GM11168 (cell line): Measurements from ENCODE around the gene UBAC2.
"Not testable (repeated sequence)": the region's sequence is repeated elsewhere in the genome, so short reads cannot be mapped to it uniquely, and the experiment has no call there.

Experiments used
- in situ Hi-C: fragments of 300-500 bp; cut with MboI; formaldehyde crosslinking; loops from one replicate; pipeline ENCODE4 v1.12.0; 2022; ENCODE audit warnings: low sequenced_read_pairs; ENCODE audit not compliant: unreplicated experiment

The UBAC2 gene

DNA sequence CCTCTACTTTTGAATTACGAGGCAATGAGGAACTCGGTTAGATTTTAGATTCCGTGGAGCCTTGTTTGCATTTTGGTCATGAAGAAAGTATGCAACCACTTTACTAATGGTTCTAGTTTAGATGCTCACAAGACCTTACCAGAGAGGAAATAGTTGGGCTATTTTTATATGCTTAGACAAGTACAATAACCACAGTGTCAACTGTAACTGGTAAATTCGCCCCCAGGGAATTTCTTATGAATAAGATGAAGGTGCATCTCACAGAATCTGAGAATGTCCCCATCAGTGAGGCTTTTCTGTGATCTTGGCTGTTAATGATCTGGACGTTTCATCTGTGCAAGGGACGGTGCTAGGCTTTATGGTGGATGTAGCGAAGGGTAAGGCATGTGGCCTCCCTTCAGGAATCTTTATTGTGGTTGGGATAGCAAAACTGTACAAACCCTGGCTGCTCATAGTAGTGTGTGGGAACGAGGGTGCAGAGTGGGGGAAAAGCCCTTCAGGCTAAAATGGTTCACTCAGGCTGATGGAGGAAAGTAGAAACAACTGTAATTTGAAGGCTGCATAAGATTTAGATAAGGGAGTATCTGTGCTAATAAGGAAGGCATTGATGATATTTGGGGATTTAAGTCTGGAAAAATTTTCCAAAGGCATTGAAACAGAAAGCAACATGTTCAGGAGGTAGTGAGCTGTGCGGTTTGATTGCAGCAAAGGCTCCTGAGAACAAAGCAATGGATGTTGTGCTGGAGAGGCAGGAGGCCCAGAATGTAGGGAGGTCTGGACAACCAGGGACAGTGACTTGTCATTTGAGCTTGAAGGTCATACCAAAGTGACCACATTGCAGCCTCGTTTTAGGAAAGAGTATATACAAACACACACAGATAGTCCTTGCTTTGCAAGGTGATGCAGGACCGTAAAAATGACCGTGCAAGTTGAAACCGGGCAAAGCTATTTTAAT is 28.4 kb downstream of the UBAC2 start:
- in situ Hi-C loops = no loop called here

DNA sequence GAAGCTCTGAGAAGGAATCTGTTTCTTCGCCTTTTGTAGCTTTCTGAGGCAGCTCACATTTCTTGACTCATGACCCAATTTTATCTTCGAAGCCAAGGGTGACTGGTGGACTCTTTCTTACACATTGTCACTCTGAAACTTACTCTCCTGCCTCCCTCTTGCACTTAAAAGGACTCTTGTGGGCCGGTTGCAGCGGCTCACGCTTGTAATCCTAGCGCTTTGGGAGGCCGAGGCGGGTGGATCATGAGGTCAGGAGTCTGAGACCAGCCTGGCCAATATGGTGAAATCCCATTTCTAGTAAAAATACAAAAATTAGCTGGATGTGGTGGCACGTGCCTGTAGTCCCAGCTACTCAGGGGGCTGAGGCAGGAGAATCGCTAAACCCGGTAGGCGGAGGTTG is 29.9 kb downstream of the UBAC2 start:
- in situ Hi-C loops = not testable (repeated sequence)

DNA sequence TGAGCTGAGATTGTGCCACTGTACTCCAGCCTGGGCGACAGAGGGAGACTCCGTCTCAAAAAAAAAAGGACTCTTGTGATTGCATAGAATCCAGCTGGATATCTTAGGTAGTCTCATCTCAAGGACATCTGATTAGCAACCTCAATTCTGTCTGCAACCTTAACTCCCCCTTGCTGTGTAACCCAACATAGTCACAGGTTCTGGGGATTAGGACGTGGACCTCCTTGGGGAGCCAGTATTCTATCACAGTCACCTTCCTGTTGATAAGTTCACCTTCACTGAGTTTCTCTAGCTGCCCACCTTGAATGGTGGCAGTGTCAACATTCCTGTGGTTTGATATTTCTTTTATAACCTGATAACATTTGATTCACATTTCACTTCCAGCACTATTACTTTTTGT is 30.3 kb downstream of the UBAC2 start:
- in situ Hi-C loops = no loop called here

- in situ Hi-C loops = no loop called here
Measured at GRCh38 chr13:99231721-99232120, 31.1 kb downstream of the UBAC2 start.

DNA sequence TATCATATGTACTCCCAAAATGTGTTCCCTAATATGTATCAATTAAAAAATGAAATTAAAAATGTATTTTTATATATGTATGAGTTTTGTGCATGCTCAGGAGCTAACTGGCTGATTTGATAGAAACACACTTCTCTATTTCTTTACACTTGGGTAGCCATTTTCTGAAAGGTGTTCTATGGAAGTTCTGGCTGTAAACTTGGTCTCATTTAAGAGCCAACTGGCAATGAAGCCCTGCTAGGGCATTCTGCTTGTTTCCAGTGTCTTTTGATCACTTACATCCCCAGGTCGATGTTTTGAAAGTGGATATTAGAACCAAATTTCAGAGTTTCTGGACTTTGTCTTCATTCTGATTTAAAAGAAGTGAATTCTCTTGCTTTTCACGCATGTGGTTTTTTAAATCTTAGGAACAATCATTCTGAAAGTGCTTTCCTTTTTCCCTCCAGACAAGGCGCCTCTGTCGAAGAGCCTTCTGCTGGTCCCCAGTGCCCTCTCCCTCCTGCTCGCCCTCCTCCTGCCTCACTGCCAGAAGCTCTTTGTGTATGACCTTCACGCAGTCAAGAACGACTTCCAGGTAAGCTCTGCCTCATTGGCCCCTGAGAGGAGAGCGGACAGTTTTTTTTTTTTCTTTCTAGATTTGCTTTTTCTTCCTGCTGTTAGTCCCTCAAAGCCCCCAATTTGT is 37.5 kb downstream of the UBAC2 start:
- in situ Hi-C loops = no loop called here

DNA sequence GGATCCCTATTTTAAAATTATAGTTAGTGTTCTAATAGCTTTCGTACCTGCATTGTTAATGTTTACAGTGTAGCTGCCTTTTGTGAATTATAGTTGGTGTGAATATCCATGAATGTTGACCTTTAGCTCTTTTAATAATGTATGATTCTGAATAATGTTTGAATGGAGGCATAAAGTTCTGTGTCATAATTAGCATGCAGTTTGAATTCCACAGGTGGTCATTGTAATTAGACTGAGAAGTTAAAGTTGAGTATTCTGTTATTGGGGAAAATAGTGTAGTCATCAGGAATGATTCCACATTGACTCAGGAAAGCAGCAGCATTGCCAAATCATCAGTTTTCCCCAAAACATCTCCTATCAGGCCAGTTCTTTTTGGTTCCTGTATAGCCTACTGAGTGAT is 45.4 kb downstream of the UBAC2 start:
- in situ Hi-C loops = no loop called here

DNA sequence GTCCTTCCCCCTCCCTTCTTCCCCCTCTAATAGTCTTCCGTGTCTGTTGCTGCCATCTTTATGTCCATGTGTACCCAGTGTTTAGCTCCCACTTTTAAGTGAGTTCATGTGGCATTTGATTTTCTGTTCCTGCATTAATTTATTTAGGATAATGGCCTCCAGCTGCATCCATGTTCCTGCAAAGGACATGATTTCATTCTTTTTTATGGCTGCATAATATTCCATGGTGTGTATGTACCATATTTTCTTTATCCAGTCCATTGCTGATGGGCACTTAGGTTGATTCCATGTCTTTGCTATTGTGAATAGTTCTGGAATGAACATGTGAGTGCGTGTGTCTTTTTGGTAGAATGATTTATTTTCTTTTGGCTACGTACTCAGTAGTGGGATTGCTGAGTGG is 48.5 kb downstream of the UBAC2 start:
- in situ Hi-C loops = not testable (repeated sequence)

GRCh38 chr13:99249606-99250005 is 49.0 kb downstream of the UBAC2 start:
- in situ Hi-C loops = loop anchor here (25.0 kb wide), 1 partner anchor 387 kb away; no protein-coding TSS in a partner anchor

DNA sequence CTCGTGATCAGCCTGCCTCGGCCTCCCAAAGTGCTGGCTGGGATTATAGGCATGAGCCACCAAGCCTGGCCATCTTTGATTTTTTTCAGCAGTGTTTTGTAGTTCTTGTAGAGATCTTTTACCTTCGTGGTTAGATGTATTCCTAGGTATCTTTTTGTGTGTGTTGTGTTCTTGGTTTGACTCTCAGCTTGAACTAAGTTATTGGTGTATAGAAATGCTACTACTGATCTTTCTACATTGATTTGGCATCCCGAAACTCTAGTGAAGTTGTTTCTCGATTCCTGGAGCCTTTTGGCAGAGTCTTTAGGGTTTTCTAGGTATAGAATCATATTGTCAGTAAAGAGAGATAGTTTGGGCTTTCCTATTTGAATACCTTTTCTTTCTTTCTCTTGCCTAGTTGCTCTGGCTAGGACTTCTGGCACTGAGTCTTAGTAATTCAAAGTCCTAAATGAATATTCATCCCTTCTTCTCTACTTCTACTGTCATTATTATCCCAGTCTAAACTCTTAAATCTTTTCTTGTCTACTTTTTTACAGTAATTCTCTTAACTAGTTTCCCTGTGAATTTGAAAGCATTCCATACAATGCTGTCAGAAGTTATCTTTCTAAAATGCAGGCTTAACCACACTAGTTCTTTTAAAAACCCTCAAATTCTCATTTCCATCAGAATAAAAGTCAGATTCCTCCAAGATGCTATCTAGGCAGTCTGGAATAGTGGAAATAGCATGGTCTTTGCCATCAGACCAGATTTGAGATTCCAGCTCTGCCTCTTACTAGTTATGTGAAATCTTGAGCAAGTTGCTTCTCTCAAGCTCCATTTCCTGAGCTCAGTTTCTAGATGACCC is 50.5 kb downstream of the UBAC2 start:
- in situ Hi-C loops = loop anchor here (25.0 kb wide), 1 partner anchor 389 kb away; no protein-coding TSS in a partner anchor

GRCh38 chr13:99251921-99252320 is 51.3 kb downstream of the UBAC2 start:
- in situ Hi-C loops = loop anchor here (25.0 kb wide), 1 partner anchor 390 kb away; no protein-coding TSS in a partner anchor

GRCh38 chr13:99254830-99255229 is 54.2 kb downstream of the UBAC2 start:
- in situ Hi-C loops = loop anchor here (25.0 kb wide), 1 partner anchor 393 kb away; no protein-coding TSS in a partner anchor

- in situ Hi-C loops = loop anchor here (25.0 kb wide), 1 partner anchor 393 kb away; no protein-coding TSS in a partner anchor
Measured at GRCh38 chr13:99255271-99255670, 54.6 kb downstream of the UBAC2 start.

GRCh38 chr13:99256283-99256682 is 55.6 kb downstream of the UBAC2 start:
- in situ Hi-C loops = loop anchor here (25.0 kb wide), 1 partner anchor 394 kb away; no protein-coding TSS in a partner anchor

DNA sequence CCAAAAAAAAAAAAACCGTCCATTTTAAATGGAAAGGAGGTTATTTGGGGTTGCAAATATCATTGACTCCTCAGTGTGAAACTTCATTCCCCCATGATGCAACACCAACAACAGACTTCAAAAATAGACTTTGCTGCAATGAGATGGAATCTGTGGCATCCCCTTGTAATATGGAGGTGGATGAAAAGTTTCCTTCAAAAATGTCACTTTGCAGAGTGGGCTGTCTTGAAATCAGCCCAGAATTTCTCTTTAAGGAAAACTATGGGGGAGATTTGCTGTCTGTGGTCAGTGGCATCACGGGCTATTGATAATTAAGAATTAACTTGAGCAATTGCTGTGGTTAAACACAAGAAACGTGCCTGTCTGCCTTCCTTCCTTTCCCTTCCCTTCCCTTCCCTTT is 56.1 kb downstream of the UBAC2 start:
- in situ Hi-C loops = loop anchor here (25.0 kb wide), 1 partner anchor 394 kb away; no protein-coding TSS in a partner anchor

DNA sequence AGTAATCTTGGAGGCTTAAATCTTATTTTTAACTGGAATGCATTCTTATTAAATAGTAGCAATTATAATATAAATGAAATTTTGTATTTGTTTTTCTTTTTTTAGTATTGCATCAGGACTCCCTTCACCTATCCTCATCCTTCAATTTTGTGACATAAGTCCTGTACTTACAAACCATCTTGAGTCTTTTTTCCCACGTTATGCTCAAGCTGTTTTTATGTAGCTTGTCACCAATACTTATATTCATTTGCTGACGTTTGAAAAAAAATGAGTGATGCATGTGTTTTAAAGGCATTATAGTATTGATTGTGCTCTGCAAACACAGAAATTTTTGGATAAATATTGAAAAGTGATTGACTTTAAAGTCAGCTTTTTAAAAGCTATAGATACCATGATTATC is 56.6 kb downstream of the UBAC2 start:
- in situ Hi-C loops = loop anchor here (25.0 kb wide), 1 partner anchor 395 kb away; no protein-coding TSS in a partner anchor

- in situ Hi-C loops = loop anchor here (25.0 kb wide), 1 partner anchor 396 kb away; no protein-coding TSS in a partner anchor
Measured at GRCh38 chr13:99258210-99258860, 57.7 kb downstream of the UBAC2 start, which contains the start of gene GPR18. TSS of gene GPR18 (minus strand) at chr13:99258379. CDS start at chr13:99255872, 2,507 bp downstream.

- in situ Hi-C loops = loop anchor here (25.0 kb wide), 1 partner anchor 397 kb away; no protein-coding TSS in a partner anchor
Measured at GRCh38 chr13:99258946-99259345, 58.3 kb downstream of the UBAC2 start.

GRCh38 chr13:99260216-99260615 is 59.6 kb downstream of the UBAC2 start:
- in situ Hi-C loops = loop anchor here (5.0 to 25.0 kb wide), 3 partner anchors 55 to 398 kb away; partner anchors contain the start of gene UBAC2

DNA sequence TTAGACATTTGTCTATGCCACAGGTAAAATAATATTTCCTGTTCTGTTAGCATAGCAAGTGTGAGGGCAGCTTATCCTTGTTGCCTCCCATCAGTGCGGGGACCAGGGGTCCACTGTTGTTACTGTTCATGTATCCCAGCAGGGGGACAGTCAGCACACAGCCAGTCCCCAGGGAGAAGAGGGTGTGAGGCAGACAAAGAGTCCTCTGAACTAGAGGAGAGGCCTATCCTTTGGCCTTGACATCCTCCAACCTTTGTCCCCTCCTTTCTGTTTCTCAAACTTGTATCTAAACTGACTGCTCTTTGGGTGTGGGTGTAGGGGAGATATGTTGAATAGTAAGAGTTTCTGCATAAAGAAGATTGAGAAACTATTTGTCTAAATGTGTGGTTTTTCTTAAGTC is 60.4 kb downstream of the UBAC2 start:
- in situ Hi-C loops = loop anchor here (5.0 to 25.0 kb wide), 3 partner anchors 56 to 399 kb away; partner anchors contain the start of gene UBAC2
